ENCODE measurements around the gene ERF.

Gene ERF

DNA sequence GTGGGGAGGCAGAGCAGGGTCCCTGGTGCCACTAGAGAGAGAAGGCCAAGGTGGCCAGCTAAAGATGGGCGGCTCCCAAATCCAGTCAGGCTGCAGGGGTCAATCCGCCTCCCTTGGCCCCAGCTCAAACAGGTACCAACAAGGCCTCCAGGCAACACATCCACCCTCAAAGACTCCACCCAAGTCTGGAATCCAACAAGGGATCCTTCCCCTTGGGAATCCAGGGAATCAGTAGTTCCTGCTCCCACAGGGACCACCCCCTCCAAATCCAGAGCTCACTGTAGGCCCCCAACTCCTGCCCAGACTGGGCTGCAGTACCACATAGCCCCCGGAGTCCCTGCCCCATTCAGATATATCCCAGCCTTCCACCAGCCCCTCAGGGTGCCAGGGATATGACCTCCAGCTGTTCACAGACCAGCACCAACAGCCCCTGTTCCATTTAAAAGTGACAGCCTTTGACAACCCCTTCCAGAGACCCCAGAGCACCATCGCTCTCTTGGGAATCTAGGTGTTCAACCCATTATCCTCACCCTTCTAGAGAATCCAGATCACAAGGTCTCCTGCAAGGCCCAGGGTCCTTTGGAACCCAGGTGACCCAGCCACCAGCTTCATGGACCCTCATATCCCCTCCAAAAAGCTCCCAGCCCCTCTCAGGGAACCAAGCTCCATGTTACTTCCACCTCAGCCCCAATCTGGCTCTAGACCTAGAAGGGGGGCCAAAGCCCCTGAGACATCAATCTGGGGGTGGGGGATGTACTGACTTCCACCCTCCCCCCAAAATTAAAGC is 3.2 kb downstream of the ERF start:
- CTCF ChIA-PET: interaction anchor here (0.6 to 14.9 kb wide), 4 partner anchors 8 to 42 kb away, joined by 3 to 258 read pairs (median 129); no protein-coding TSS in a partner anchor
- H3K4me3 ChIP-seq (ENCODE audit: low read depth, low read length): peak overlapping the region; percentile 96
- POLR2A ChIA-PET: interaction anchor here (0.8 to 1.5 kb wide), 2 partner anchors 9 to 28 kb away, joined by 4 to 5 read pairs; partner anchors contain the start of gene GSK3A
- TF ChIP-seq, protein P1, sequence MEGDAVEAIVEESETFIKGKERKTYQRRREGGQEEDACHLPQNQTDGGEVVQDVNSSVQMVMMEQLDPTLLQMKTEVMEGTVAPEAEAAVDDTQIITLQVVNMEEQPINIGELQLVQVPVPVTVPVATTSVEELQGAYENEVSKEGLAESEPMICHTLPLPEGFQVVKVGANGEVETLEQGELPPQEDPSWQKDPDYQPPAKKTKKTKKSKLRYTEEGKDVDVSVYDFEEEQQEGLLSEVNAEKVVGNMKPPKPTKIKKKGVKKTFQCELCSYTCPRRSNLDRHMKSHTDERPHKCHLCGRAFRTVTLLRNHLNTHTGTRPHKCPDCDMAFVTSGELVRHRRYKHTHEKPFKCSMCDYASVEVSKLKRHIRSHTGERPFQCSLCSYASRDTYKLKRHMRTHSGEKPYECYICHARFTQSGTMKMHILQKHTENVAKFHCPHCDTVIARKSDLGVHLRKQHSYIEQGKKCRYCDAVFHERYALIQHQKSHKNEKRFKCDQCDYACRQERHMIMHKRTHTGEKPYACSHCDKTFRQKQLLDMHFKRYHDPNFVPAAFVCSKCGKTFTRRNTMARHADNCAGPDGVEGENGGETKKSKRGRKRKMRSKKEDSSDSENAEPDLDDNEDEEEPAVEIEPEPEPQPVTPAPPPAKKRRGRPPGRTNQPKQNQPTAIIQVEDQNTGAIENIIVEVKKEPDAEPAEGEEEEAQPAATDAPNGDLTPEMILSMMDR (IDR thresholded peaks at IDR 0.05; ENCODE audit: insufficient read depth, low read length, missing control alignments): no peak
- no peak for DNase-seq (ENCODE audit: low read depth, low spot score)

DNA sequence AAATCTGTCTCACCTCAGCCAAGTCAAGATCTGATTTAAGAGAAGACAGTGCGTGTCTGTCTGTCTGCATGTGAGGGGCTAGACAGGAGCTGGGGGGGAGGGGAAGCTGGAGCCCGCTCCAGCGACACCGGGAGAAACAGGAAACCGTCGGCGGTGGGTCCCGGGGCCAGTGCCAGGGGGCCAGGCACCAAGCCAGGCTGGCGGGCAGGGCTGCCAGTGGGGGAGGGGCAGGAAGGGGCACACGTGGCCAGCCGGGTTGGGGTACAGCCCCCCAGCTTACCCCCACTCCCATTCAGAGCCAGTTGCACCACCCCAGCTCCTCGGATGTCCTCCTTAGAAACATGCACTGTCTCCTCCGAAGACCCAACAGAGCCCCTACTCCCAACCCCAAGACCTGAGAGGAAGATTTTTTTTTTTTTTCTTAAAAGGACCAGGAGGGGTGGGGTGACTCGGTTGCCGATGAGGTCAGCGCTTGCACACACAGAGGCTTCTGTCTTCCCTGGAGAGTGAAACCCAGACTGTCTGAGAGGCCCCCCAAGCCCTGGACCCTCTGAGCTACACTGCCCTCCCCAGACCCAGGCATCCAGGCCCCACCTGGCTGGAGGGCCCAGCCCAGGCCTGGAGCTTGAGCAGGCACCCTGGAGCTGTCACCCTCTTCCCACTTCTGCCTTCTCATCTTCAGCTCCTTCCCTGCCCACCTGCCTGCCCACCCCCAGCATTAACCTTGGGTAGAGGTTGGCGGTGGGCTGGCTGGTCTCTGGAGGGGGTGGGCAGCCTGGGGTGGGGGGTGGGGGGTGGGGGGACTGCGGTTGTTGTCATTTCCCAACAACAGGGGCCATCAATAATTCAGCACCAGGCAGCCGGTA is 4.0 kb downstream of the ERF start:
- TF ChIP-seq, protein P1 (IDR thresholded peaks at IDR 0.05; ENCODE audit: insufficient read depth, low read length, missing control alignments): no peak
- DNase-seq (ENCODE audit: low read depth, low spot score): no peak
- ChIA-PET CTCF (interaction anchor here (1.4 to 14.9 kb wide), 4 partner anchors 29 to 150 kb away, joined by 3 to 258 read pairs (median 130); no protein-coding TSS in a partner anchor), POLR2A (interaction anchor here (0.9 to 1.5 kb wide), 2 partner anchors 27 to 29 kb away, joined by 3 to 5 read pairs; no protein-coding TSS in a partner anchor)
- peak overlapping the region; percentile 96 for H3K4me3 ChIP-seq (ENCODE audit: low read depth, low read length)

DNA sequence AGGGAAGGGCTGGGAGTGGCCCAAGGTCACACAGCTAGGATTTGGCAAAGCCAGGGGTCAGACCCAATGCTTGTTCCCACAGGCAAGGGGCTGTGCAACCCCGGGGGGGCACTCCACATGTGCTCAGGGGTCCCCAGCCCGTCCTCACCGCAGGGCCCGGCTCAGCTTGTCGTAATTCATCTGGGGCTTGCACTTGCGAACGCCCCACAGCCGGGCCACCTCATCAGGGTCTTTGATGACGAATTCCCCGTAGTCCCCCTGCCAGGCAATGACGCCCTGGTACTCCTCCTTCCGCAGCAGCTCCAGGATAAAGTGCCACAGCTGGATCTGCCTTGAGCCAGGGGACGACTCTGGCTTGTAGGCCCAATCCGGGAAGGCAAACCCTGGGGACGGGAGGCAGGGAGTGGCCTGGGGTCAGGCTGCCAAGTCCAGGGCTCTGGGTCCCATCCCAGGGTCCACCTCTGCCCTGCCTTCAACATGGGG is 4.7 kb downstream of the ERF start:
- TF ChIP-seq, protein P1 (IDR thresholded peaks at IDR 0.05; ENCODE audit: insufficient read depth, low read length, missing control alignments): no peak
- CTCF ChIA-PET: interaction anchor here (1.2 to 14.9 kb wide), 5 partner anchors 29 to 151 kb away, joined by 4 to 258 read pairs (median 146); partner anchors contain the start of gene POU2F2
- no peak overlapping the region; the same call in 1 of the 2 replicates for H3K4me3 ChIP-seq (ENCODE audit: low read depth, low read length)
- POLR2A ChIA-PET: interaction anchor here (0.9 kb wide), 1 partner anchor 28 kb away, joined by 3 read pairs; no protein-coding TSS in a partner anchor
- DNase-seq (ENCODE audit: low read depth, low spot score): no peak

DNA sequence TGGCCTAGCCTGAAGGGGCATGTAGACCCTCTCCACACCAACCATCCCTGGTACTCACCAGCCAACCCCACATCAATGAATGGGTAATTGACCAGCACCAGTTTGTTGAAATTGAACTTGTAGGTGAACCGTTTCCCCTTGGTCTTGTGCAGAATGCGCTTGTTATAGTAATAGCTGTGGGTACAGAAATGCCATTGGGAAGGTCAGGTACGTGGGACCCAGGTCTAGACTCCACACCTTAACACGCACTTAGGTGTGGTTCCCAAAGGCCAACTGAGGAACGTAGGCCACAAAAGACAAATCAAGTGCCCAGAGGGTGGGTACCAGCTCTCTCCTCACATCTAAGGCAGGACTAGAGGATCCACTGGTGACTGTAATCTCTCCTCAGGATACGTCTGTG is 5.2 kb downstream of the ERF start:
- ChIA-PET POLR2A (no interaction called here), CTCF (interaction anchor here (1.2 to 14.9 kb wide), 5 partner anchors 30 to 151 kb away, joined by 4 to 258 read pairs (median 146); partner anchors contain the start of gene POU2F2)
- DNase-seq (ENCODE audit: low read depth, low spot score): no peak
- TF ChIP-seq, protein P1 (IDR thresholded peaks at IDR 0.05; ENCODE audit: insufficient read depth, low read length, missing control alignments): no peak
- H3K4me3 ChIP-seq (ENCODE audit: low read depth, low read length): no peak overlapping the region

DNA sequence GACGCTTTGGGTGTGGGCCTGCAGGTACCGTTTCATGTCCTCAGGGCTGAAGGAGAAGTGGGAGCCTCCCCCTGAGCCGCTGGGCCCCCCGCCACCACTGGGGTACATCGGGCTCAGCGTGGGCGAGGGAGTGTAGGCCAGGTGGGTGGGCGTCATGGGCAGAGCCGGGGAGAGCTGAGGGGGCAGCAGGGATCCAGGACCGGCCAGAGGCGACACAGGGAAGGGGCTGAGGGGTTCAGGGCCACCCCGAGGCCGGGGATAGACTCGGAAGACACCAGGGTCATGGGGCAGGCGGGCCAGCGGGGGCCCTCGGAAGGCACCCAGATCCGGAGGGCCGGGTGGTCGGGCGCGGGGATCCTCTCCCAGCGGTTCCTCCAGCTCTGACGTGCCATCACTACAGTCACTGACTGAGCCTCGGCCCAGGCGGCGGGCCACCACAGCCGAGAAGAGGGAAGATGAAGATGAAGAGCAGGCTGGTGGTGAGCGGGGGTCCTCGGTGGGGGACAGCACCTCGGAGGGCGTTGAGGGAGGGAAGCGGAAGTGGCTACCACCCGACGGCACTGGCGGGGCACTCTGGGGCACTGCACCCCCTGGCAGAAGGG is 5.7 kb downstream of the ERF start:
- CTCF ChIA-PET: interaction anchor here (1.2 to 14.9 kb wide), 6 partner anchors 30 to 152 kb away, joined by 4 to 258 read pairs (median 100); partner anchors contain the start of gene POU2F2
- POLR2A ChIA-PET: no interaction called here
- TF ChIP-seq, protein P1 (IDR thresholded peaks at IDR 0.05; ENCODE audit: insufficient read depth, low read length, missing control alignments): no peak
- H3K4me3 ChIP-seq (ENCODE audit: low read depth, low read length): no peak overlapping the region
- DNase-seq (ENCODE audit: low read depth, low spot score): no peak
